Prostate gland (tissue), 2 donors: ENCODE data around the gene RIC8B. TPM values are rescaled to one million over a fixed set of nuclear protein-coding genes. Genes with fewer than 3 reads are reported as not detected.

ENCODE experiments used
- DNase-seq: peaks from one replicate; pipeline ENCODE4 v3.0.0-alpha.2; 2019; ENCODE audit warnings: low spot score
- H3K27ac ChIP-seq, 2 donors: fragments of 200-600 bp; sonication (generic); 2 replicates each; pipeline ENCODE4 v1.5.1; 2017 to 2019
- H3K27me3 ChIP-seq: fragments of 200-600 bp; sonication (generic); replicated peaks from 2 replicates; pipeline ENCODE4 v1.5.1; 2019; ENCODE audit not compliant: insufficient read depth
- H3K36me3 ChIP-seq, 2 donors: fragments of 200-600 bp; sonication (generic); 1 replicate in 1 of 2; 2 replicates in 1 of 2; pipeline versions ENCODE4 v1.5.1 to v1.8.1; 2017 to 2019
- H3K4me1 ChIP-seq: fragments of 200-600 bp; sonication (generic); replicated peaks from 2 replicates; pipeline ENCODE4 v1.5.1; 2019
- H3K4me3 ChIP-seq, 2 donors: fragments of 200-600 bp; sonication (generic); 2 replicates each; pipeline ENCODE4 v1.5.1; 2017 to 2019
- H3K9me3 ChIP-seq: fragments of 200-600 bp; sonication (generic); 2 replicates; pipeline ENCODE4 v1.5.1; 2017
- CTCF ChIP-seq, 4 experiments: fragments of 200-600 bp in 2 of 4; fragments of 450-650 bp in 2 of 4; sonication (generic) in 2 of 4; IDR thresholded peaks; 1 replicate in 3 of 4; 2 replicates in 1 of 4; pipeline ENCODE4 v1.5.1; 2016 to 2019; ENCODE audit warnings: antibody characterized with exemption in 4 of 4, mild to moderate bottlenecking in 2 of 4, moderate library complexity in 2 of 4
- POLR2A ChIP-seq: fragments of 450-650 bp; IDR thresholded peaks from one replicate; pipeline ENCODE4 v1.6.1; 2016; ENCODE audit warnings: antibody characterized with exemption, mild to moderate bottlenecking
- POLR2AphosphoS5 ChIP-seq: sonication (generic); formaldehyde crosslinking; IDR thresholded peaks from one replicate; pipeline ENCODE4 v1.6.1; 2017; ENCODE audit warnings: antibody characterized with exemption
- WGBS: methylation state at CpG from one replicate; pipeline ENCODE4 v1.1.5; 2018; 5-methylcytosine and 5-hydroxymethylcytosine counted together
- intact Hi-C: fragments of 100-400 bp; cut with DNase I; formaldehyde crosslinking; loops from one replicate; pipeline ENCODE4 v1.14.2; 2022
- total RNA-seq, 2 donors: library from RNA; depleted of rRNA; stranded (reverse); fragments of >200 nt; gene quantifications; one replicate each; pipeline ENCODE4 v1.1.0, GENCODE V29; 2016

Gene RIC8B
- total RNA-seq, 2 donors from 2014 or later: 9.2 to 12.4 TPM

DNA sequence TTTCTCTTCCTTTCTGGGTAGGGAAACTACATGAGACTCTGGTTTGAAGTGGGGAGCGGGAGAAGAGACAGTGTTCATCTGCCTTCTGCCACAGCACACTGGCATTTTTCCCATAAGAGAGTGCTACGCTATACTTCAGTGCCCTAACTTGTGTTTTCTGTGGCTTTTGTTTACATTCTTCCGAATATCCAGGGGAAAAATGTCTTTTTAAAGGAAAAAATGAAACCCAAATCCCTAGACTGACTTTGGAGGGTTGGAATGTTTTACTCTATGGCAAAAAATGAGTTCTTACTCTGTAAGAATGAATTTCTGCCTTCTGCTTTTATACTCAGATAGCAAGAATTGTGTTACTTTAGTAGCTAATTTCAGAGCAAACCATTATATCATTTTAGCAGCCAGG lies 93.2 kb downstream of the RIC8B start:
- H3K9me3 ChIP-seq: no peaks in the 10 kb centered on the region
- no peak overlapping the region for H3K4me3 ChIP-seq
- H3K4me1 ChIP-seq: no peaks in the 10 kb centered on the region
- TF ChIP-seq POLR2AphosphoS5 (no peak), CTCF (IDR thresholded peaks at IDR 0.05) (no peak), POLR2A (no peak)
- intact Hi-C loops: no loop called here
- DNase-seq: no peak
- H3K27me3 ChIP-seq: no peaks in the 10 kb centered on the region
- H3K27ac ChIP-seq: no peak overlapping the region
- 75% methylated on average over 3 of the region's 3 CpGs for WGBS
- no peaks in the 10 kb centered on the region for H3K36me3 ChIP-seq

- TF ChIP-seq POLR2AphosphoS5: no peak
- no peak for TF ChIP-seq CTCF (IDR thresholded peaks at IDR 0.05)
- TF ChIP-seq POLR2A: no peak
- Histone ChIP-seq H3K9me3 (no peaks in the 10 kb centered on the region), H3K4me1 (no peaks in the 10 kb centered on the region), H3K27ac (no peak overlapping the region), H3K4me3 (no peak overlapping the region), H3K27me3 (no peaks in the 10 kb centered on the region), H3K36me3 (no peaks in the 10 kb centered on the region)
- intact Hi-C loops: no loop called here
- 88% methylated on average over 10 of the region's 10 CpGs for WGBS
- no peak for DNase-seq
Observed at GRCh38 chr12:106868982-106869700, 94.7 kb downstream of the RIC8B start.

DNA sequence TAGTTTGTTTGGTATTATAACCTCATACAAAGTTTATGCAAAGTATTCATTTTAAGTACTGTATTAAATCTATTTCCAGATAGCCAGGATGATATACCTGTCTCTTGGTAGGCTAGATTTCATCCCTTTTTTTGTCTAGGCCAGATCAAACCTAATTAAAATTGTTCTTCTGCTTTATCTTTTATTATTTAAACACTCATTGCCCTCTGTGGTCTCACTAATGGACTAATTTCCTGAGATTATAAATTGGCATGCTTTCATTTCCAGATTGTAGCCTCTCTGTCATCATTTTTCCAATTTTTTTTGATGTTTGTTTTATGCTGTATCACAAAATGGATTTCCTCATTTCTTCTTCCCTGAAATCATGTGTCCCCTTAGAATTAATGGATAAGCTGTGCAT lies 95.6 kb downstream of the RIC8B start:
- H3K9me3 ChIP-seq: no peaks in the 10 kb centered on the region
- intact Hi-C loops: no loop called here
- no peak for DNase-seq
- H3K27ac ChIP-seq: no peak overlapping the region
- no peaks in the 10 kb centered on the region for H3K27me3 ChIP-seq
- no peak overlapping the region for H3K4me3 ChIP-seq
- TF ChIP-seq POLR2A (no peak), POLR2AphosphoS5 (no peak), CTCF (IDR thresholded peaks at IDR 0.05) (no peak)
- H3K4me1 ChIP-seq: no peaks in the 10 kb centered on the region
- H3K36me3 ChIP-seq: no peaks in the 10 kb centered on the region

DNA sequence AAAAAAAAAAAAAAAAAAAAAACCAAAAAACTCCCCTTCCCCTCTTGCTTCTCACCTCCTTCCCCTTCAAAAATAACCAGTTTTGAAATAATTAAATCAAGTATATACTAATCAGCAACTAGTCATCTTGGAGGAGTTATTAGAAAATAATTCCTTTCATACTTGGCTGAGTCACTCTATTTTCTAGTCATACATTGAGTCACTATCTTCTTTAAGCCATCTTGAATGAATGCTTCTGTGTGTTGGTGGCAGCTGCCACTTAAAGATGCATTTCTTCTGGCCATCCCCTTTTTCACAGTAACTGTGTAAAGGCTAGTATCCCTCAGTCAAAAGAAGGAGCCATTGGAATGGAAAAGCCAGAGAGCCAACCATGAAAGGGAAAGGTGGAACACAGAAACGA lies 97.0 kb downstream of the RIC8B start:
- 97% methylated on average over 1 of the region's 1 CpG for WGBS
- no peak overlapping the region for H3K27ac ChIP-seq
- H3K36me3 ChIP-seq: no peaks in the 10 kb centered on the region
- no peak overlapping the region for H3K4me3 ChIP-seq
- intact Hi-C loops: no loop called here
- H3K4me1 ChIP-seq: no peaks in the 10 kb centered on the region
- H3K9me3 ChIP-seq: no peaks in the 10 kb centered on the region
- no peak for DNase-seq
- TF ChIP-seq POLR2A (no peak), CTCF (IDR thresholded peaks at IDR 0.05) (no peak), POLR2AphosphoS5 (no peak)
- H3K27me3 ChIP-seq: no peaks in the 10 kb centered on the region

DNA sequence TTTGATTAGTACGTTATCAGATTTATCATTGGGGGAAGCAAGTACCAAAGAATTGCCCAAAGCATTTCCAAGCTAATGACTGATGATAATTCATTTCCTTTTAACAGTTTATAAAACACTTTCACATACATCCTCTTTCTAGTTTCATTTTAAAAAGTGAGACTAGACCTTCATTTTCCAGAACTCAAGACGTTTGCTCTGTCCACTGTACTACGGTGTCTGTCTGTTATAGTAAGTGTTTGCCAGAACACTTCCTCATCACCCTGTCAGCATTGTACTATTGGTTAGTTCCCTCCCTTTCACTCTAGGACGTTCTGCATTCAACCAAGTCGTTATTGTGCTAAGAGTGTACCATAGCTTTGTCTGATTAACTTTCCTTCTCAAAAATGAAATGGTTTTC lies 99.5 kb downstream of the RIC8B start:
- intact Hi-C loops: no loop called here
- Histone ChIP-seq H3K4me1 (no peaks in the 10 kb centered on the region), H3K9me3 (no peaks in the 10 kb centered on the region), H3K27me3 (no peaks in the 10 kb centered on the region), H3K4me3 (no peak overlapping the region), H3K27ac (no peak overlapping the region), H3K36me3 (no peaks in the 10 kb centered on the region)
- TF ChIP-seq POLR2A (no peak), CTCF (IDR thresholded peaks at IDR 0.05) (no peak), POLR2AphosphoS5 (no peak)
- no peak for DNase-seq
- 73% methylated on average over 5 of the region's 5 CpGs for WGBS
